HepG2 (cell line): ENCODE data around the gene RNF114. TPM values are rescaled to one million over a fixed set of nuclear protein-coding genes. Genes with fewer than 3 reads are reported as not detected.

Experiments
- AKAP8 ChIP-seq: sonication (generic); formaldehyde crosslinking; IDR thresholded peaks from 2 replicates; pipeline ENCODE4 v1.5.1; 2020; ENCODE audit warnings: mild to moderate bottlenecking, missing genetic modification reagents
- ARNT2 ChIP-seq: sonication (generic); formaldehyde crosslinking; IDR thresholded peaks from 2 replicates; pipeline ENCODE4 v1.8.0; 2022; ENCODE audit warnings: mild to moderate bottlenecking, low read depth, missing genetic modification reagents, moderate library complexity
- ATF6 ChIP-seq: sonication (generic); formaldehyde crosslinking; conservative IDR thresholded peaks from 2 replicates; pipeline ENCODE4 v1.4.0; 2020; ENCODE audit warnings: missing genetic modification reagents
- BATF2 ChIP-seq: sonication (generic); formaldehyde crosslinking; IDR thresholded peaks from 2 replicates; pipeline ENCODE4 v1.8.0; 2022; ENCODE audit warnings: mild to moderate bottlenecking, missing genetic modification reagents, moderate library complexity
- CREB1 ChIP-seq, 2 experiments: fragments of 450-650 bp in 1 of 2; IDR thresholded peaks; 2 replicates each; pipeline ENCODE4 v1.6.1; 2016 to 2017; ENCODE audit warnings: control low read depth in 1 of 2, mild to moderate bottlenecking in 1 of 2, missing compliant biosample characterization in 1 of 2, missing genetic modification characterization in 1 of 2
- DR1 ChIP-seq: sonication (generic); formaldehyde crosslinking; IDR thresholded peaks from 2 replicates; pipeline ENCODE4 v1.8.0; 2021; ENCODE audit warnings: mild to moderate bottlenecking, missing genetic modification reagents, inconsistent platforms
- FIP1L1 ChIP-seq: fragments of 200-400 bp; formaldehyde crosslinking; IDR thresholded peaks from 2 replicates; pipeline ENCODE4 v1.6.1; 2018; ENCODE audit warnings: low read depth, mild to moderate bottlenecking, low read length, moderate library complexity, borderline replicate concordance; ENCODE audit not compliant: insufficient read depth
- HNRNPH1 ChIP-seq: fragments of 200-400 bp; formaldehyde crosslinking; optimal IDR thresholded peaks from 2 replicates; pipeline ENCODE3; 2017; ENCODE audit warnings: mild to moderate bottlenecking, low read depth, low read length
- MXD4 ChIP-seq: IDR thresholded peaks from 2 replicates; pipeline ENCODE4 v1.6.1; 2016; ENCODE audit warnings: mild to moderate bottlenecking, missing biosample characterization, missing genetic modification reagents
- RFXANK ChIP-seq: IDR thresholded peaks from 2 replicates; pipeline ENCODE4 v1.6.1; 2016
- SATB2 ChIP-seq: sonication (generic); formaldehyde crosslinking; IDR thresholded peaks from 2 replicates; pipeline ENCODE4 v1.5.0; 2020; ENCODE audit warnings: missing genetic modification reagents
- SIN3B ChIP-seq: fragments of 150-350 bp; IDR thresholded peaks from 2 replicates; pipeline ENCODE4 v1.6.1; 2014; ENCODE audit warnings: low read length
- TBX3 ChIP-seq: fragments of 450-650 bp; IDR thresholded peaks from 2 replicates; pipeline ENCODE4 v1.6.1; 2017; ENCODE audit warnings: antibody characterized with exemption, mild to moderate bottlenecking, inconsistent platforms, borderline replicate concordance
- TFE3 ChIP-seq: IDR thresholded peaks from 2 replicates; pipeline ENCODE4 v1.6.1; 2016
- ZBTB37 ChIP-seq: sonication (generic); formaldehyde crosslinking; IDR thresholded peaks from 2 replicates; pipeline ENCODE4 v1.4.0; 2020; ENCODE audit warnings: mild to moderate bottlenecking, missing genetic modification reagents
- ZNF446 ChIP-seq: sonication (generic); formaldehyde crosslinking; IDR thresholded peaks from 2 replicates; pipeline ENCODE4 v1.5.0; 2020; ENCODE audit warnings: mild to moderate bottlenecking, missing genetic modification reagents
- ZNF563 ChIP-seq: sonication (generic); formaldehyde crosslinking; IDR thresholded peaks from 2 replicates; pipeline ENCODE4 v1.8.0; 2022; ENCODE audit warnings: mild to moderate bottlenecking, moderate library complexity, missing genetic modification reagents
- ZSCAN30 ChIP-seq: sonication (generic); formaldehyde crosslinking; IDR thresholded peaks from 2 replicates; pipeline ENCODE4 v1.5.0; 2020; ENCODE audit warnings: mild to moderate bottlenecking, missing genetic modification reagents
- polyA plus RNA-seq, 8 experiments: library from polyadenylated mRNA; depleted of rRNA in 3 of 8; stranded (reverse) in 7 of 8; unstranded in 1 of 8; fragments of >200 nt; fragmentation: Illumina TruSeq in 4 of 8; extraction: Trizol in 4 of 8; gene quantifications; 2 replicates each; pipeline versions ENCODE4 v1.2.1 to v1.2.3, GENCODE V29; 2011 to 2016; ENCODE audit warnings: low read depth in 4 of 8, missing spikeins in 1 of 8, mixed read lengths in 1 of 8; ENCODE audit not compliant: insufficient read depth in 1 of 8
- total RNA-seq, 5 experiments: library from RNA; depleted of rRNA; stranded (reverse); fragments of >200 nt; fragmentation: Illumina TruSeq; extraction: Trizol; gene quantifications; 2 replicates each; pipeline ENCODE4 v1.2.3, GENCODE V29; 2016; ENCODE audit warnings: low read depth in 1 of 5

The RNF114 gene
- total and polyA plus RNA-seq, 2 of the 13 experiments (the other 11 are each of a cell fraction or from before 2014, with no cell fraction given) = 119 to 126 TPM

- TF ChIP-seq ATF6 (CRISPR knock-in tag) (no peak), ZSCAN30 (no peak), SIN3B (no peak), ZBTB37 (no peak), SATB2 (CRISPR knock-in tag) (no peak), DR1 (CRISPR knock-in tag) (no peak), FIP1L1 (no peak), ZNF446 (CRISPR knock-in tag) (no peak), BATF2 (no peak), TBX3 (no peak), HNRNPH1 (no peak), ZNF563 (CRISPR knock-in tag) (no peak), ARNT2 (CRISPR knock-in tag) (no peak), MXD4 (no peak), AKAP8 (CRISPR knock-in tag) (0 out of 2 replicates have a peak, but pooled peaks have one; percentile 2), TFE3 (CRISPR knock-in tag) (no peak), RFXANK (CRISPR knock-in tag) (0 out of 2 replicates have a peak, but pooled peaks have one; percentile 29), CREB1 (IDR thresholded peaks at IDR 0.05) (no peak), CREB1 (CRISPR knock-in tag; IDR thresholded peaks at IDR 0.05) (no peak)
These were observed 44.2 kb downstream of the RNF114 start (continued) for GRCh38 chr20:49980140-49981008.
